Measurements from ENCODE around the gene KLK11.

Gene KLK11

DNA sequence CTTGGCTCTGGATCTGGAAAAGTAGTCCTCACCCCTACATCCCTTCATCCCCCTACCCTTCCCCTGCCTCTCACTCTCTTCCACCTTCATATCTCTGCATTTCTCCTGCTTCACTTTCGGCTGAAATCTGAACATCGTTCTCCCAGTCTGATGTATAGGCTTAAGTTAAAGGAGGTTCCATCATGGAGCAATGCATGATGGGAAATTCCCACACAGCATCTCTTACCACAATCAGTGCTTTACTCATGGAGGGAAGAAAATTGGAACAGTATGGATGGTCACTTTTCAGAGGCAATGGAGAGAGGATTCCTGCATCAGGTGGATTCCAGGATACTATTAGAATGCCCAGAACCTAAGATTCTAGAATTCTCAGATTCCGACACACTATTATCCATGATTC, 18.9 kb downstream of the KLK11 start:
- TF ChIP-seq, protein P1, sequence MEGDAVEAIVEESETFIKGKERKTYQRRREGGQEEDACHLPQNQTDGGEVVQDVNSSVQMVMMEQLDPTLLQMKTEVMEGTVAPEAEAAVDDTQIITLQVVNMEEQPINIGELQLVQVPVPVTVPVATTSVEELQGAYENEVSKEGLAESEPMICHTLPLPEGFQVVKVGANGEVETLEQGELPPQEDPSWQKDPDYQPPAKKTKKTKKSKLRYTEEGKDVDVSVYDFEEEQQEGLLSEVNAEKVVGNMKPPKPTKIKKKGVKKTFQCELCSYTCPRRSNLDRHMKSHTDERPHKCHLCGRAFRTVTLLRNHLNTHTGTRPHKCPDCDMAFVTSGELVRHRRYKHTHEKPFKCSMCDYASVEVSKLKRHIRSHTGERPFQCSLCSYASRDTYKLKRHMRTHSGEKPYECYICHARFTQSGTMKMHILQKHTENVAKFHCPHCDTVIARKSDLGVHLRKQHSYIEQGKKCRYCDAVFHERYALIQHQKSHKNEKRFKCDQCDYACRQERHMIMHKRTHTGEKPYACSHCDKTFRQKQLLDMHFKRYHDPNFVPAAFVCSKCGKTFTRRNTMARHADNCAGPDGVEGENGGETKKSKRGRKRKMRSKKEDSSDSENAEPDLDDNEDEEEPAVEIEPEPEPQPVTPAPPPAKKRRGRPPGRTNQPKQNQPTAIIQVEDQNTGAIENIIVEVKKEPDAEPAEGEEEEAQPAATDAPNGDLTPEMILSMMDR (IDR thresholded peaks at IDR 0.05; ENCODE audit: control insufficient read depth, extremely low read depth, insufficient read depth): no peak
- H3K4me3 ChIP-seq (ENCODE audit: low read depth, low read length): no peak overlapping the region
- DNase-seq (ENCODE audit: low read depth): no peak

DNA sequence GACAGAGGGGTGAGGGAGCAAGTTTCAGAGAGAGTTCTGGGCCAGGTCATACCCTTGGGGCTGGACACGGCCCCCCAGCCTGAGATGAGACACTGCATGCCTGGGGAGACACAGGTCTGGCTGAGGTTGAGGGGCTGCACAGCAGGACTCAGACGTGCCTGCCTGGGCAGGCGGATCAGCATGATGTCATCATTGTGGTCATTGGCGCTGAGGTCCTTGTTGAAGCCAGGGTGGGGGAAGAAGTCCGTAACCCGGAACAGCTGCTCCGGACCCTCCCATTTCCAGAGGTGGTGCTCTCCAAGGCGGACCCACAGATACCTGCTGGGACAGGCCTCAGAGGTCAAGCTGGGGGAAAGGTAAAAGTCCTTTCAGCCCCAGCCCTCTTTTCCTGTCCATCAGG, 20.0 kb downstream of the KLK11 start:
- no peak for DNase-seq (ENCODE audit: low read depth)
- TF ChIP-seq, protein P1 (IDR thresholded peaks at IDR 0.05; ENCODE audit: control insufficient read depth, extremely low read depth, insufficient read depth): no peak
- H3K4me3 ChIP-seq (ENCODE audit: low read depth, low read length): no peak overlapping the region

DNA sequence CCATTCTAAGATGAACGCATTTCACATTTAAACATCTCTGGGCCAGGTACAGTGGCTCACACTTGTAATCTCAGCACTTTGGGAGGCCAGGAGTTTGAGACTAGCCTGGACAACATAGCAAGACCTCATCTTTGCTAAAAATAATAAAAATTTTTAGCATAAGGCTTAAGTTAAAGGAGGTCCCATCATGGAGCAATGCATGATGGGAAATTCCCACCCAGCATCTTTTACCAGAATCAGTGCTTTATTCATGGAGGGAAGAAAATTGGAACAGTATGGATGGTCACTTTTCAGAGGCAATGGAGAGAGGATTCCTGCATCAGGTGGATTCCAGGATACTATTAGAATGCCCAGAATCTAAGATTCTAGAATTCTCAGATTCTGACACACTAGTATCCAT, 21.2 kb downstream of the KLK11 start:
- DNase-seq (ENCODE audit: low read depth): no peak
- H3K4me3 ChIP-seq (ENCODE audit: low read depth, low read length): no peak overlapping the region
- TF ChIP-seq, protein P1 (IDR thresholded peaks at IDR 0.05; ENCODE audit: control insufficient read depth, extremely low read depth, insufficient read depth): no peak

DNA sequence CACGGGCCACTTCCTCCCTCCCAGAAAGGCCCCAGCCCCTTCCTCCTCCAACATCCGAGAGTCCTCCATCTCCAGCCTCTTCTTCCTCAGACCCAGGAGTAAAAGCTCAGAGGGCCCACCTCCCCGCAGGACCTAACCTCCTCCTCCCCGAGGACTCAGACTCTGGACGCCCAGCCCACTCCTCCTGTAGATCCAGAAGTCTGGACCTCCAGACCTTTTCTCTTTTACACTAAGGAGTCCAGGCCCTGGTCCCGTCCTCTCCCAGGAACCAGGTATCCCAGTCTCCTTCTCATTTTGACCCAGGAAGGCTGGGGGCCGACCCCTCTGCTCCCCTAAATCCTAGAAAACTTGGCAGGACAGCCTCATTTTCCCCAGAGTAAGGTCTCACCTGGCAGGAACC, 23.1 kb downstream of the KLK11 start:
- H3K4me3 ChIP-seq (ENCODE audit: low read depth, low read length): no peak overlapping the region
- no peak for DNase-seq (ENCODE audit: low read depth)
- TF ChIP-seq, protein P1 (IDR thresholded peaks at IDR 0.05; ENCODE audit: control insufficient read depth, extremely low read depth, insufficient read depth): no peak

DNA sequence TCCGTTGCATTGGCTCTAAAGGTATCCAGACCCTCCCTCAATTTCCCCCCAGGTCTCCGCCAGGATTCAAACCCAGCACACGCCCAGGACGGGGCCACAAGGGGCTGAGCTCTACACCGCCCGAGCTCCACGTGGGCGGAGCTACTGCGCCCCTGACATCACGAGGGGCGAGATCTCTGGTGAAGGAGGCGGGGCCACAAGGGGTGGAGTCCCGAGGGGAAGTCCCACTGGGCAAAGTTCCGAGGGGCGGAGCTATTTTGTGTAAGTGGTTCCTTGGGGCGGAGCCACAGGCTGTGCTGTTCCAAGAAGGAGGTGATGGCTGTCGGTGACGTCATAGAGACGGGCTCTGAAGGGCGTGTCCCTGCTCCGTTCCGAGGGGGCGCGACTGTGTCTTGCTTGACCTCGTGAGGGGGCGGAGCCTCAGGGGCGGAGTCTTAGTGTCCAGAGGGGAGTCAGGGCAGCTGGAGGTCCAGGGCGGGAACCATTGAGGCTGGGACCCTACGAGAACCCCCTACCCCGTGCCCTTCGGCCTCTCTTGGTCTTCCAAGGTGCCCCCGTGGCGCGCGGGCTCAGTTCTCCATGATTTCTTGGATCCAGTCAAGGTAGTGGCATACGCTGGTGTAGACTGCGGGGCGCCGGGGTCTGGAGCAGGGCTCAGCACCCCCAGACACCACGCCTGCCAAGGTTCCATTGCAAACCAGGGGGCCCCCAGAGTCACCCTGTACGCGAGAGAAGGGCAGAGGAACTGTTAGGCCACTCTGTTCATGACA, 23.7 kb downstream of the KLK11 start:
- TF ChIP-seq, protein P1 (IDR thresholded peaks at IDR 0.05; ENCODE audit: control insufficient read depth, extremely low read depth, insufficient read depth): no peak
- no peak for DNase-seq (ENCODE audit: low read depth)
- no peak overlapping the region for H3K4me3 ChIP-seq (ENCODE audit: low read depth, low read length)

DNA sequence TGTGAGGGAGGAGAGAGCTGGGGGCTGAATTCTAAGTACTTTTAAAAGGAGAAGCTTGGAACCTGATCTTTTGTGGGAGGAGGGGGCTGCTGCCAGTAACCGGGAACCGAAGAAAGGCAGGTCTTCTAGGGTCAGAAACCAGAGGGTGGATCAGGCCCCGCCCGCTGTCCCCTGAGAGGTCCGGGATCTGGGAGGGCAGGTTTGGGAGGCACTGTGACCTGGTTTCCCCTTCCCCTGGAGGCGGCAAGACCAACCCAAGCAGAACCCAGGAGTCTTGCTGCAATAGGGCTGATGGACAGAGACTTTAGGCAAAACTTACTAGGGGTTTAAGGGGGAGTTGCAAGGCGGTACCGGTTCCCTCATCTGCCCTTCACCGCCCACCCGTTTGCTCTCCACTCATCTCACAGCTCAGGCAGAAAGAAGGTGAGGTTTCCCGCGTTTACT, 24.3 kb downstream of the KLK11 start:
- no peak overlapping the region for H3K4me3 ChIP-seq (ENCODE audit: low read depth, low read length)
- TF ChIP-seq, protein P1 (IDR thresholded peaks at IDR 0.05; ENCODE audit: control insufficient read depth, extremely low read depth, insufficient read depth): no peak
- DNase-seq (ENCODE audit: low read depth): no peak

DNA sequence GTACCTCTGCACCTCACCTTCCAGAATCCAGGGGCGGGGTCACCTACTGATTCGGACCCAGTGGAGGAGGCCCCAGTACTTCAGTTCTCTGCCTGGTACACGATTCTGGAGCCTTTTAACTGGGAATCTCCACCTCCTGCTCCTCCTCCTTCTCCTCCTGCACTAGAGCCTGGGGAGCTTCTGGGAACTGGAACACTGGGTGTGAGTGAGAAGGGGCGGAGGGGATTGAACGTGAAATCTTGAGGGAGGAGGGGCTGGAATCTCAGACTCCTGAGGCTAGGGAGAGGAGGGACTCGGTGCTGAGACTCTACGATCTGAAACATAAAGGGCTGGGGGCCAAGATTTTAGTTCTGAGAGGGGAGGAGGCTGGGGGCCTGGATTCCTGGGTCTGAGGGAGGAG, 24.9 kb downstream of the KLK11 start, which contains the start of gene KLK8:
Gene KLK8, minus strand, starts transcription at position 90 of the 400 bp plus-strand sequence. CDS start 437 bp downstream, outside the sequence.
- TF ChIP-seq, protein P1 (IDR thresholded peaks at IDR 0.05; ENCODE audit: control insufficient read depth, extremely low read depth, insufficient read depth): no peak
- DNase-seq (ENCODE audit: low read depth): no peak
- no peak within 1 kb of the TSS for H3K4me3 ChIP-seq (ENCODE audit: low read depth, low read length)

Data from LNCaP clone FGC (cell line).